ENCODE data around the gene MEFV.

MEFV gene

GRCh38 chr16:3282730-3283542, 26.5 kb upstream of the MEFV start, which contains the start of gene ZNF263:
Gene ZNF263, plus strand, starts transcription at chr16:3283491. Its CDS starts 328 bp downstream, at chr16:3283819.
- H3K27me3 ChIP-seq (replicated peaks): no peaks in the 10 kb centered on the region
- no peak for TF ChIP-seq CTCF (IDR thresholded peaks at IDR 0.05; ENCODE audit: low read depth, low read length, missing control alignments)
- peaks cover 5% of the 10 kb centered on the region for H3K36me3 ChIP-seq (replicated peaks)
- in situ Hi-C loops (cut with HindIII; ENCODE audit: low pct_ligation_motif_present, low sequenced_read_pairs): no loop called here
- peak; percentile 96 for DNase-seq
- peak within 1 kb of the TSS; percentile 98 for H3K27ac ChIP-seq
- peak within 1 kb of the TSS; percentile 89 for H3K4me3 ChIP-seq (ENCODE audit: low read depth, low read length)

GRCh38 chr16:3282103-3282729, 25.8 kb upstream of the MEFV start:
- Histone ChIP-seq H3K27me3 (replicated peaks) (no peaks in the 10 kb centered on the region), H3K27ac (peak overlapping the region; percentile 98), H3K4me3 (ENCODE audit: low read depth, low read length) (peak overlapping the region; percentile 89), H3K36me3 (replicated peaks) (peaks cover 5% of the 10 kb centered on the region)
- peak; percentile 61 for DNase-seq
- in situ Hi-C loops (cut with HindIII; ENCODE audit: low pct_ligation_motif_present, low sequenced_read_pairs): no loop called here
- TF ChIP-seq CTCF (IDR thresholded peaks at IDR 0.05; ENCODE audit: low read depth, low read length, missing control alignments): no peak

GRCh38 chr16:3281222-3281820, 24.9 kb upstream of the MEFV start:
- no peaks in the 10 kb centered on the region for H3K27me3 ChIP-seq (replicated peaks)
- DNase-seq: no peak
- H3K4me3 ChIP-seq (ENCODE audit: low read depth, low read length): no peak overlapping the region
- in situ Hi-C loops (cut with HindIII; ENCODE audit: low pct_ligation_motif_present, low sequenced_read_pairs): no loop called here
- peaks cover 4% of the 10 kb centered on the region for H3K36me3 ChIP-seq (replicated peaks)
- TF ChIP-seq CTCF (IDR thresholded peaks at IDR 0.05; ENCODE audit: low read depth, low read length, missing control alignments): no peak
- no peak overlapping the region for H3K27ac ChIP-seq

GRCh38 chr16:3276679-3277078, 20.2 kb upstream of the MEFV start:
- TF ChIP-seq CTCF (IDR thresholded peaks at IDR 0.05; ENCODE audit: low read depth, low read length, missing control alignments): no peak
- no peak for DNase-seq
- in situ Hi-C loops (cut with HindIII; ENCODE audit: low pct_ligation_motif_present, low sequenced_read_pairs): no loop called here
- Histone ChIP-seq H3K4me3 (ENCODE audit: low read depth, low read length) (no peak overlapping the region), H3K27me3 (replicated peaks) (no peaks in the 10 kb centered on the region), H3K36me3 (replicated peaks) (no peaks in the 10 kb centered on the region), H3K27ac (no peak overlapping the region)

GRCh38 chr16:3274947-3275346, 18.5 kb upstream of the MEFV start:
- DNase-seq: no peak
- no peak overlapping the region for H3K27ac ChIP-seq
- no peaks in the 10 kb centered on the region for H3K36me3 ChIP-seq (replicated peaks)
- no peaks in the 10 kb centered on the region for H3K27me3 ChIP-seq (replicated peaks)
- in situ Hi-C loops (cut with HindIII; ENCODE audit: low pct_ligation_motif_present, low sequenced_read_pairs): no loop called here
- H3K4me3 ChIP-seq (ENCODE audit: low read depth, low read length): no peak overlapping the region
- no peak for TF ChIP-seq CTCF (IDR thresholded peaks at IDR 0.05; ENCODE audit: low read depth, low read length, missing control alignments)
